Muscle of back (tissue), 13 donors: ENCODE measurements around the gene LCTL. TPM values are rescaled to one million over a fixed set of nuclear protein-coding genes. Genes with fewer than 3 reads are reported as not detected.

Experiments
- DNase-seq, 3 donors: peaks; one replicate each; pipeline versions ENCODE4 v3.0.0 to v3.0.0-alpha.2; 2013
- long read RNA-seq, 9 donors: transcript quantifications; one replicate each; lab custom pipeline, GENCODE V29; 2026
- polyA plus RNA-seq, 10 donors: library from polyadenylated mRNA; unstranded; fragments of 120-200 nt; gene quantifications; one replicate each; pipeline ENCODE4 v1.2.1, GENCODE V29; 2013; ENCODE audit not compliant: insufficient read length in 10 of 10

The LCTL gene
- polyA plus RNA-seq: under 1 TPM; 0.07 to 0.32 (median 0.17) TPM
- long read RNA-seq, donor 1: 0 reads
- long read RNA-seq, donor 2: 0 reads
- long read RNA-seq, donor 3: 0 reads
- long read RNA-seq, donor 4: 0 reads
- long read RNA-seq, donor 5: 0 reads
- long read RNA-seq, donor 6: 0 reads
- long read RNA-seq, donor 7: 0 reads
- long read RNA-seq, donor 8: 0 reads
- long read RNA-seq, donor 9: 0 reads

DNA sequence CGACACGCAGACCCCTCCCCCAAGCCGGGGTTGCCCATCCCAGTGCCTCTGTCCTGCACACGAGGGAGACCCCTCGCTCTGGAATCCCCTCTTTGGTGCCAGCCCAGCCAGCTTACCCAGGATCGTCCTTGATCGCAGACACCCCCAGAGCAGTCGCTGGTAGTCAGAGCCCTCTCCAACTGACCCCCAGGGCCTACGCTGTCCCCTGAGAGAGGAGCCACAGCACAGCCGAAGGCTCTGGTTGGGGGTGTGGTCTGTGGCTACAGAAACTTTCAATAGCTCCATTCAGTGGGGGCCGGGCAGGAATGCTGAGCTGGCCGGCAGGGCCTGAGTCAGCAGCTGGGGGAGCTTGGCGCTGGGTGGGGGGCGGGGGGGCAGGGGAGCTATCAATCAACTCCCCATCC lies at the start of gene LCTL:
Gene LCTL (minus strand): TSS at position 258 of the 404 bp plus-strand sequence. CDS start 633 bp downstream, outside the sequence.
- DNase-seq: peak in 1 of 3 donors; percentile 60

DNA sequence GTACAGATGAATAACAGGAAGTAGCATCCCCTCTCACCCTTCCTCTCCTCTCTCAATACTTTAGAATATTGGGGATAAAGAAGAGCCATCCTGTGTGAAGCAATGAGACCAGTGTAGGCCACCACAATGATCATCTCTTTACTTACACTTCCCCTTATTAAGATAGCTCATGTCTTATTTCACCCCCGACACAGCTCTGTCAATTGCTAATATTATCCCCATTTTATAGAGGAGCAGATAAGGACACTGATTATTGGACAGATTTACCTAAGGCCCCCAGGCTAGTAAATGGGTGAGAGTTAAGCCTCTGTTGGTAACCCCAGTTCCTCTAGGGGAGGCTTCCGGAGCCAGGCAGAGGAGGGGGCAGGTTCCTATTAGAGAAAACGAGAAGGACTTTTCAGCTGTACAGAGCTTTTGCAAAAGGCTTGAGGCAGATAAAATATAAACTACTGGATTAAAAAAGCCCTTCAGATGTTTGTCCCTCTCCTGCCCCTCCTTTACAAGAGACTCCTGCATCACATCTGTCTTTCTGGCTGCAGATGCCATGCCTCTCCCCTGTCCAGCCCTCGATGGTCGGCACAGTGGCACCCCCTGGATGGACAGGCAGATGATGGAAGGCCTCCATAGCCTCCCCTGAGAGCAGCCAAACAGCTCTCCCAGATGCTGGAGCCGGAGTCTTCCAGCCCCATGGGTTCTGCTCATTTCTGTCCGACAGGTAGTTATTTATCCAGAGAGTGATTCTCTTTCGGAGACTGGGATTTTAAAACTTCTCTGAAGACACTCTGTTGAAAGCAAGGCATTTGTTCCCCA lies 49.4 kb upstream of the LCTL start:
- DNase-seq: no peak

- no peak for DNase-seq
These were observed 48.7 kb upstream of the LCTL start for GRCh38 chr15:66614456-66614855.

DNA sequence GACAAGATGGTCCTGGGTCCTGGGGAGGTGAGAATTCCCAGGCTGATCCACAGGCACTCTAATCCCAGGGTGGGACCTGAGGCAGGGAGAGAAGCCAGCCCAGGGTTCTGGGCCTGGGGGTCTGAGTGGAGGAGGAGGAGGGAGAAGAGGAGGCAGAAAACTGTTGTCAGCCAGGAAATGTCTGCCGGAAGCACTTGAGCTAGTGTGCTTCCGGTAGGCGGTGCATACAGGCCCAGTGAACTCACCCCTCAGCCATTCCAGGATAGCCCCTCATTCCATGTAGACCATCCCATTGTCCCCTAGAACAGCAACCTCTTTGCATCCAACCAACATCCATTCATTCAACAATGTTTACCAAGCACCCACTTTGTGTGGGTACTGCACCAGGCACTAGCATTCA lies 47.9 kb upstream of the LCTL start:
- DNase-seq: no peak

DNA sequence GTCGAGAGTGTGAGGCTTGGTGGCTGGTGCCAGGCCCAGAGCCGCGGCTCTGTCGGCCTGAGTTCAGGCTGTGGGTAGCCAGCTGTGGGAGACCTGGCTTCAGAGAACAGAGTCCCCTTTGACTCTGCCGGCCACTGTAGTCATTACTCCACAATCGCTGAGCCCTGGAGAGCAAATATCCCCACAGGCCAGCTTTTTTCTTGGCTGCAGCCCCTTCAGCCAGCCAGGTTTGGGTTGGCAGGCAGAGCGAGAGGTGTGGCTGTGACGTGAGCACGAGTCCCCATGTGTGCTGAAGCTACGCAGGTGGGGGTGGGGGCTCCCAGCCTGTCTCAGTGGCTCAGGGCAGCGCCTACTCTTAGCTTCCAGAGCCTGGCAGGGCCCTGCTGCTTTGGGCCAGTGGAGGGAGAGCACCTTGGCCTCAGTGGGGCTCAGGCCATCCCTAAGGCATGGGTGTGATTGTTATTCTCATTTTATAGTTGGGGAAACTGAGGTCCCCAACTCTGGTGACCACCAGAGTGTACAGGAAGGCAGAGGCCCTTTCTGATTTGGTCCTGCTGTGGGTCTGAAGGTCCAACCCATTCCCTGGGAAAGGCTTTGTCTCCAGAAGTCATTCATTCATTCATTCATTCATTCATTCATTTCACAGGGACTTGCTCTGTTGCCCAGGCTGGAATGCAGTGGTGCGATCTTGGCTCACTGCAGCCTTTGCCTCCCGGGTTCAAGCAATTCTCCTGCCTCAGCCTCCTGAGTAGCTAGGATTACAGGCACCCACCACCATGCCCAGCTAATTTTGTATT lies 45.7 kb upstream of the LCTL start:
- no peak for DNase-seq

DNA sequence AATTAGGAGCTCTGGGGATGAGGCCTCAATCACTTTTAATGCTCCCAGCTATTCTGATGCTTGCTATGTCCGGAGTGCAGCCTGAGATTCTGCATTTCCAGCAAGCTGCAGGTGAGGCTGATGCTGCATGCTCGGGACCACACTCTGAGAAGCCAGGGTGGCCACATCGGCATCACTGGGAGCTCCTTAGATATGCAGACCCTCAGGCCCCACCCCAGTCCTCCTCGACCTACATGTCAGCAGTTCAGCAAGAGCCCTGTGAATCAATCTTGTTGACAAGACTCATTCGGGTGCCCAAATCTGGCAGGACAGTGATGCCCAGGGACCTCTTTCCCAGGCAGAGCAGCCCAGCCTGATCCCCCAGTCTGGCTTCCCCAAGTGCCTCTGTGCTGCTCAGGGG lies 44.1 kb upstream of the LCTL start:
- no peak for DNase-seq

GRCh38 chr15:66608881-66609280 lies 43.1 kb upstream of the LCTL start:
- DNase-seq: no peak

DNA sequence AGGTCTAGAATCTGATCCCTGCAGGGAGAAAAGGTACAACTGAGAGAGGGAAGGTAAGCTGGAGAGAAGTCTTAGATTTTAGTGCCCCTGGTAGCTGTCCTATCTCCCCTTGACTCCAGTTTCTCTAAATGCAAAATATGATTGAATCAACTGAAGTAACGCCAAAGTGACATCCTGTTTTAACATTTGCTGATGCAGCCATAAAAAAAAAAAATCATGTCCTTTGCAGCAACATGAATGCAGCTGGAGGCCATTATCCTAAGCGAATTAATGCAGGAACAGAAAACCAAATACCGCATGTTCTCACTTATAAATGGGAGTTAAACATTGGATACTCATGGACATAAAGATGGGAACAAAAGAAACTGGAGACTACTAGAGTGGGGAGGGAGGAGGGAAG lies 42.4 kb upstream of the LCTL start:
- no peak for DNase-seq

DNA sequence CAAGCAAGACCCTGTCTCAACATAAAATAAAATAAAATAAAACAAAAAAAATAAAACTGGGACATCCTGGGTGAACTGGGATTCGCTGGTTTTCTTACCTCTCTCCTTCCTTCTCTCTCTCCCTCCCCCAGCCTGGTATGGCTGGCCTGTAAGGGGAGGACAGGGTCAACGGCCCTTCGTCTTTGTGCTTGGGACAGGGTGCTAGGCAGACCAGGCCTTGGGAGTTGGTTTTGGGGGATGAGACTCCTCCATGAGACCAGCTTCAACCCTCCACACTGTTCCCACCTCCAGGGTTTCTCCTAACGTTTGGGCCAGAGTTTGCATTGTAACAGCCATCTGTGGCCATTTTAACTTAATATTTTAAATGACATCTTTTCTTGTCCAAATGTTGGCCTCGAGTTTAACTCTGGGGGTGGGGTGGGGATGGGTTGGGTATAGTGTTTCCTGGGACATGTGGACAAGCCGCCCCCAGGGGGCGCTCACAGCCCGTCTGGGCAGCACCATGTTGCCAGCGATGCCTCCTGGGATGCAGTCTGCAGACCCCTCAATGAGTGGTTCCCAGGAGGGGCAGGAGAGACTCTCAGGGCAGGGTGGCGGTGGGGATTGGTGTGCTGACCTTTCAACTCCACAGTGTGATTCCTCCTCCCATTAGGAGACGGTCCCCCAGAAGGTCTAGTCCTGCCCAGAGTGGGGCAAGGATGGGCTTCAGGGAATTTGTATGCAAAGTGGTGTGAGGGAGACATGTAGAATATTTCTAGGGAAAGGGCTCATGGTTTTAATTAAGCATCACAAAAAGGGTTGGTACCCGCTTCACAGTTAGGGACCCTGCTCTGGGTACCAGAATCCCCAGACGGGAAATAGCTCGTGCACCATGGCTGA lies 37.7 kb upstream of the LCTL start:
- peak in 2 of 3 donors; percentile 58 to 63 for DNase-seq

- DNase-seq: no peak
These were observed 35.7 kb upstream of the LCTL start for GRCh38 chr15:66601521-66601920.

- DNase-seq: no peak
These were observed 34.4 kb upstream of the LCTL start for GRCh38 chr15:66600240-66600627.

- DNase-seq: no peak
These were observed 33.9 kb upstream of the LCTL start for GRCh38 chr15:66599536-66600239.

DNA sequence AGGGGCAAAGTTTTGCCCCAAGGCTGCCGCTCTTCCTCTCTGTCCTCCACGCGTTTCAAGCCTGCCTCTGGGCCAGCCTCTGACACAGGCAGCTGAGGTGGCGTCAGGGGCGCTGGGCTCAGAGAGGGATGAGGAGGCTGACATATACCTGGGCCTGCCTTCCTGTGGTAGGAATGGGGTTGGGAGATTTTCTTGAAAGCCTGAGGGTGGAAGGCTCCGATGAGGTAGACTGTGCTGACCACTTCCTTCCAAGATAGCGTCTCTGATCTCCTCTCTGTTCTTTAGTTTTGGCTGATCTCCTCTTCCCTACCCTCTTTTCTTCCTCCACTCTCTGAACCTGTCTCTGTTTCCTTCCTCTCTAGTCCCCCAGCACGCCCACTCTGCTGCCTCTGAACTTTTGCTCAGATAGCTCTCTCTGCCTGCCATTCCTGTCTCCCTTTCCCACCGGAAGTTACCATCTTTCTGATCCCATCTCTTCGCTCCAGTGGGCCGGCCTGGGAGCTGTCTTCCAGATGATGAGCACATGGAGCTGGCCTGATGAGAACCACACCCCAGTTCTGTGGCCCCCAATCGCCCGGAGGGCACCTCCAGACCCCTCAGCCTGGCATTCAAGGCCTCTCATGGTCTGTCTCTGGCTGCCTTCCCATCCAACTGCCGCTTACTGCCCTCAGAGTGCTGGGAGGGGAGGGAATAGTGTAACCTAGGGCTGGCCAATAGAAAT lies 32.5 kb upstream of the LCTL start:
- no peak for DNase-seq

DNA sequence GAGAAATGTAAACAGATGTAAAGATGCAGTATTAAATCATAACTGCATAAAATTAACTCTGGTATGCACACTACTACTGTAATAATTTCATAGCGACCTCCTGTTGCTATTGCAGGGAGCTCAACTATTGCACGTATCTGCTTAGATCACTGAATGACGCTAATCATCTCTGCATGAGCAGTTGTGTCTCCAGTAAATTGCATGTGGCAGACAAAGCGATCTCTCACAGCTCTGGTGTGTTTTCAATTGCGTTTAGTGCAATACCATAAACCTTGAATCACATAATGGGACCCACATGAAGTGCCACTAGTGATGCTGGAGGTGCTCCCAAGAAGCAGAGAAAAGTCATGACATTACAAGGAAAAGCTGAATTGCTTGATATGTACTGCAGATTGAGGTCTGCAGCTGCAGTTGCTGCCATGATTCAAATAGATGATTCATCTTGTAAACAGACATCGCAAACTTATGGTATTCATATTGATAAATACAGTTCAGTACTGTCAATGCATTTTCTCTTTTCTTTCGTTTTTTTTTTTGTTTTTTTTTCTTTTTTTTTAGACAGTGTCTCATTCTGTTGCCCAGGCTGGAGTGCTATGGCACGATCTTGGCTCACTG lies 30.2 kb upstream of the LCTL start:
- DNase-seq: peak in 1 of 3 donors; percentile 43

- no peak for DNase-seq
These were observed 29.5 kb upstream of the LCTL start for GRCh38 chr15:66595332-66595731.

DNA sequence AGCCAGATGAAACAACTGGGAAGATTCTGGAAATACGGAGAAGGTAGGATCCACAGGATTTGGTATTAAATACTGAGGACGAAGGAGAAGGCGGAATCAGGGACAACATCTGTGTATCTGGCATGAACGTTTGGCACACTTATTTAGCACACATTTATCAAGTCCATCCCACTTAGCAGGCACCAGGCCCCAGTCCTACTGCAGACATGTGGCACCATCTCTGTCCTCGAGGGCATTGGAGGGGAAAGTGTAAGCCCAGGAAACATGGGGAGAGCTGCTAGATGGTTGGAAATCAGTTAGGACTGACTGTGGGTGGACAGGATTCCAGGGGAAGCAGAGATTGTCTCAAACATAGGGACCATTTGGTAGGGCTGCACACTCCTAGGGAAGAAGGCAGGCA lies 29.0 kb upstream of the LCTL start:
- DNase-seq: no peak

- DNase-seq: no peak
These were observed 28.5 kb upstream of the LCTL start for GRCh38 chr15:66594344-66594743.

- peak in 2 of 3 donors; percentile 13 to 49 for DNase-seq
These were observed 27.5 kb upstream of the LCTL start for GRCh38 chr15:66593219-66593780.

DNA sequence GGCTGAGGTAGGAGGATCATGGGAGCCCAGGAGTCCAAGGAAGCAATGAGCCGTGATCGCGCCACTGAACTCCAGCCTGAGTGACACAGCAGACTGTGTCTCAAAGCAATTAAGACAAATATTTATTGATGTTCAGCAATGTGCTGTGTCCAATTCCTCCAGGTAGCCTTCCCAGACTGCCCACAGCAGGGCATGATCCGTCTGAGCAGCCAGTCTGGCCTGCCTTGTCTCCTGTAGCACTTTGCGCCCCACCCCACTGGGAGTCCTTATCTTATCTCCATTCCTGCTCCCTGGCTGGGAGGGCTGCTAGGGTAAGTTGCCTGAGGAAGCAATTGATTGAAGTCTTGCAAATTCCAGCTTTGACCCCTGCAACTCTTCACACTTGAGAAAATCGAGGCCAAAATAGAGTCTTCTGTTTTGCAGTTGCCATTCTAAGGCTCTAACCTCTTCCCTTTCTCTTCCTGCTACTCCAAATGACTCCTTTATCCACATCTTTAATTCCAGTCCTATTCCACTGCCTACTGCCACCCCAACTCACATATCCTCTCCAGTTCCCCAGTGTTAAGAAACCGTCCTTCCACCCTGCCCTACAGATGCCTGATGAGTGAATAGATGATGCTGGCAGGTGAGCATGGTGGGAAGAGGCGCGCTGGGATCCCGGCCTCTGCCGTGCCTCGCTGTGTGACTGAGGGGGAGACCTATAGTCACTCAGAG lies 26.9 kb upstream of the LCTL start:
- no peak for DNase-seq
